GM10847 (cell line): ENCODE measurements around the gene FTCD.

ENCODE experiments used
- POLR2A ChIP-seq: IDR thresholded peaks from 2 replicates; pipeline ENCODE4 v1.6.1; 2011; ENCODE audit not compliant: insufficient read length; ENCODE audit errors: extremely low read depth

FTCD gene

DNA sequence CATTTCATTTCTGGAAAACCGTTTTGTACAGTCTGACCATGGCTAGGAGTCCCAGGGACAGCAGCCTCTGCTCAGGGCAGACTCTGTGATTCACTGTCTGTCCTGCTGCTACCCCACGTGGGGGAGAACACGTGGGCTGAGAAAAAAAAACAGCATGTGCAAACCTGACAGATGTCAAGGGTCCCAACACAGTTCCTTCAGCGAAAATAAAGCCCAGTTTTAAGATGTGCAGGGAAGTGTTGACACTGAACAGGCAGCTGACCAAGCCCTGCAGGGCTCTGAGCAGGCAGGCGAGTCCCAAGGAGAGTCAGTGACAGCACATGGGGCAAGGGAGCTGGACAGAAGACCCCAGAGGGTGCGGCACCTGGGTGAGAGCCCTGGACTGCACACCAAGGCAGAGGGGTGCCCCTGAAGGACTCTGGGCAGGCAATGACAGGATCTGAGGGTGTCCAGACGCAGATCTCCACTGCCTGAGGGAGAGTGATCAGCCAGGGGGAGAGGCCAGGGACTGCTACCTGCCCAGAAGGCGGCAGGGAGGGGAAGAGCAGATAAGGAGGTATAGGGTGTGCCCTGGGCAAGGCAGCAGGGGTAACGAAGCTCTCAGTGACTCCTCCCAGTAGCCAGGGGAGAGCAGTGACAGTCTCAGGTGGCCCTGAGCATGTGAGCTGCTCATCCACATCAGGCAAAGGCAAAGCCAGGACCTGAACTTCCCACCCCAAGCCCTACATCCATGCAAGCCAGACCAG, 34.0 kb upstream of the FTCD start:
- no peak for TF ChIP-seq POLR2A

- TF ChIP-seq POLR2A, result no peak
Observed at GRCh38 chr21:46188226-46189212, 33.1 kb upstream of the FTCD start.

- TF ChIP-seq POLR2A, result no peak
Observed at GRCh38 chr21:46187814-46188213, 32.4 kb upstream of the FTCD start.

GRCh38 chr21:46187261-46187660, 31.9 kb upstream of the FTCD start:
- no peak for TF ChIP-seq POLR2A

DNA sequence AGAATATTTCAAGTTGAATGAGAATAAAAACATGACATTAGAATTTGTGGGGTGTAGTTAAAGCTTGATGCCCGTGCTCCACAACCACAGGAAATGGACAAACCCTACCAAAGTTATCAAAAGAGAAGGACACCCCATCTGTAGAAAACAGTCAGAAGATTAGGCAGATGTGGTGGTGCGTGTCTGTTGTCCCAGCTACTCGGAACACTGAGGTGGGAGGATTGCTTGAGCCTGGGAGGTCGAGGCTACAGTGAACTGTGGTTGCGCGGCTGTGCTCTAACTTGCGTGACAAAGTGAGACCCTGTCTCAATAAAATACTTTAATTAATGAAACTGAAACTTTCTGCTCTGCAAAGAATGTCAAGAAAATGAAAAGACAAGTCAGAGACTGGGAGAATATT, 30.3 kb upstream of the FTCD start:
- no peak for TF ChIP-seq POLR2A

DNA sequence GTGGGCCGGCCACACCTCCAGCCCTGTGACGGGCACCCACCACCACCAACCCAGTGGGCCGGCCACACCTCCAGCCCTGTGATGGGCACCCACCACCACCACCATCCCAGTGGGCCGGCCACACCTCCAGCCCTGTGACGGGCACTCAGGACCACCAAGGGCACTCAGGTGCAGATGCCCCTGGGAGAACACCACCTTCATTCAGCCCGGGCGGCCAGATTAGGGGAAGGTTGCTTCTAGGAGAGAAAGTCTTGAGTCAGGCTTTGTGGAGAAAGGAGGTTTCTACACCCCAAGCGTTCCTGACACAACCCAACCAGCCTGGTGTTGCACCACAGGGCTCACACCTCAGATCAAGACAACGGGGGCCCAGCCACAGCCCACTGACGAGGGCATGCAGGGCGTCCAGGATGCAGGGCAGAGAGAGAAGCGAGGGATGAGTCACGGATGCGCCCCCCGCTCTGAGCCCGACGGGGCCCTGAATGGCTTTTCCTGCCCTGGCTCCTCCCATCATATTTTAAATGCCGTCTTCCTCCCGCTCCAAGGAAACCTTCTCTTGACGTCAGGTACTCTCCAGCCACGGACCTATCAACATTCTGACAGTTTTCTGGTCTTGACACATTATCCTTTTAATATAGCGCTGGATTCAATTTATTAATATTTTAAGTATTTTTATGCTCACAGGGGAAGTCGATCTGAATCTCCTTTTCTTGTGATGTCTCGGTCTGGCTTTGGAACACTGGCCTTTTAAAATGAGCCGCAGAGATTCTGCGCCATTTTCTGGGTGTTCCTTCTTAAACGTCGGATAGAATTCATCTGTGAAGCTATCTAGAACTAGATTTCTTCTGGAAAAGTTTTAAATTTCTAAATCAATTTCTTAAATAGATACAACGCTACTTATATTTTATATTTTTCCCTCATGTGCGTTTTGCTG, 29.5 kb upstream of the FTCD start:
- TF ChIP-seq POLR2A, result peak; percentile 11

DNA sequence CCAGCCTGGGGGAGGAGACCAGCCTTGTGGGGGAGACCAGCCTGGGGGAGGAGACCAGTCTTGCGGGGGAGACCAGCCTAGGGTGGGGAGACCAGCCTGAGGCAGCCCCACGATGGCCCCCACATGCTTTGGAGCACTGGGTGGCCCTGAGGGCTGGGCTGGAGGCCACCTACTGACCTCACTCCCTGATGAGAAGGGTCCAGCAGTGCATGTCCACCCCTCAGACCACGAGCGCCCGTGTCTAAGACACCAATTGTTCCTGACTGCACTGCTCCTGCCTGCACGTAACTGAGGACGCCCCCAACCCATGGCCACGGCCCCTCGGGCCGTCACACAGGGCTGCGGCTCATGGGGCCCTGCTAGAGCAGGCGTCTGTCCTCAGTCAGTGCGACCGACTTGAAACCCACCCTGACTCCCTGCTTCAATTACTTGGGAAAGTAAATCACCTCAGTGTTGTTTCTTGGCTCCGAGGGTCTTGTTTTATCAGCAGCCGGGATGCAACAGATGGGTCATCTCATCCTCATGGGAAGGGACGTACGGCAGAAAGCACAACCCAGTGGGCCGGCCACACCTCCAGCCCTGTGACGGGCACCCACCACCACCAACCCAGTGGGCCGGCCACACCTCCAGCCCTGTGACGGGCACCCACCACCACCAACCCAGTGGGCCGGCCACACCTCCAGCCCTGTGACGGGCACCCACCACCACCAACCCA, 28.7 kb upstream of the FTCD start, which contains the start of gene SPATC1L:
TSS of gene SPATC1L (minus strand) at position 550 of the 715 bp plus-strand sequence. CDS start 1,643 bp downstream, outside the sequence.
- peak; percentile 6 for TF ChIP-seq POLR2A

GRCh38 chr21:46182548-46183336, 27.4 kb upstream of the FTCD start:
- TF ChIP-seq POLR2A, result no peak

DNA sequence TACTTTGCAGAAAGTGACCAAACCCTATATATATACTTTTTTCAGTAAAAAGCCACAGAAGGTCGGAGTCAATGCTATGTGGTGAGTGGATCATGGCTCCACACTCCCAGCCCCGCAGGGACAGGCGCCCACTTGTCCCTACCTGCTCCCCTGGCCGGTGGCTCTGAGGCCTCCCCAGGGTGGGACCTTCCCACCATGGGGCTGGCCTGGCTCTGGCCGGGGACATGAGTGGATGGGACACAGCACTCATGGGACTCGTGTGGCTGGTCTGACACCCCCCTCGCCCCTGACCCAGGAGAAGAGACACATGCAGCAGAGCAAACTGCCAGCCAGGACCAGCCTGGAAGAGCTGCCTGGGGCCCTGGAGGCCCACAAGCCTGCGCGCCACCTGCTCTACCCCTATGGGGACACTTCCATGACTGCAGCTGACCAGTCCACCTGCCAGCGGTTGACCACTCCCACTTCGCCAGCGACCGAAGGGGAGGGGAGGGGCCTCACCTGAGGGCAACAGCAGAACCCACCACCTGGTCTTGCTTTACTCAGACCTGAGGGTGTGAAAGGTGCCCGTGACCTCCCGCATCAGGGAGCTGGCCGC, 26.7 kb upstream of the FTCD start:
- TF ChIP-seq POLR2A, result no peak

GRCh38 chr21:46181436-46181835, 26.1 kb upstream of the FTCD start:
- TF ChIP-seq POLR2A, result no peak

DNA sequence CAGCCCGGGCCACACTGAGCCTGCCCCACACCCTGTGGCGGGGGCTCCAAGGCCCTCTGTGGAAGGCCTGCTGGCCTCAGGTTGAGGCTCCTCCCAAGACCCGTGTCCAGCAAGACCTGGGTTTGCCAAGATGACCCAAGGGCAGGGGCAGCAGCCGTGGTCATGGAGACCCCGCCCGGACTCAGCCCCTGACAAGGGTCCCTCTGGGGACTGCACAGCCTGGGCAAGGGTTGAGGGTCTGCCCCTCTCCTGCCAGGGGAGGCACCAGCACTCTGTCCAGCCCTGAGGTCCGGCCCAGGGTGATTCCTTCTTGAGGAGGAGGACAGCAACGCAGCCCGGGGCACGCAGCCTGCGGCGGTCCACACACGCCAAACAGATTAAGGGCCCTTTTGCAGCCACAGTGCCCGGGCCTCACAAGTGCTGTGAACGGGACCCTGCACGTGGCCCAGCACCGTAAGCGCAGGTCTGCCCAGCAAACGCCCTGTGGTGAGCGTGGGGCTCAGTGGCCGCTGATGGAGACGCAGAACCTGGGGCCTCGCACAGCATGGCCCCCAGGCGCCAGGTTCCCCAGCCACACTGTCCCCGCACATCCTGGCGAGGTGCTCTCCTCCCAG, 25.5 kb upstream of the FTCD start:
- no peak for TF ChIP-seq POLR2A

- no peak for TF ChIP-seq POLR2A
Observed at GRCh38 chr21:46180079-46180722, 24.8 kb upstream of the FTCD start.

DNA sequence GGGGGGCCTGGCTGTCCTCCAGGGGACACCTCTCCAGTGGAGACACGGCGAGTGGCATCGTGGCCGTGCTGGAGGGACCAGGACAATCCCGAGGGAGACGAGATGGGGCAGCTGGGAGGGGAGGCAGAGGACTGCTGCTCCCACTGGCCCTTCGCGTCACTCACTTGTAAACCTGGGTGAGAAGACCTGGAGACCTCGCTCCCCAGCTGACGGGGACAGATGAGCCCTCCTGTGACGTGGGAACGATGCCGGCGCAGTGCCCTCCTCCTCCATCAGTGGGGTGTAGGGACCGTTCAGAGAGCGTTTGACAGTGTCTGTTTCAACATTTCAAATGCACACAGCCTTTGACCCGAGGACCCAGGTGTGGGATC, 24.3 kb upstream of the FTCD start:
- no peak for TF ChIP-seq POLR2A

GRCh38 chr21:46178961-46179360, 23.6 kb upstream of the FTCD start:
- no peak for TF ChIP-seq POLR2A
